GM12892 (cell line): Measurements from ENCODE around the gene ARHGAP35.
A peak's percentile ranks its signal among the peaks of the same experiment; 100 is the strongest.
"Not testable (repeated sequence)": the region's sequence is repeated elsewhere in the genome, so short reads cannot be mapped to it uniquely, and the experiment has no call there.

Experiments used
- DNase-seq: peaks from one replicate; pipeline ENCODE4 v3.0.0; 2011; ENCODE audit not compliant: insufficient read length
- FAIRE-seq: peaks from 2 replicates; lab custom pipeline; 2011; peaks lifted over from hg19 to GRCh38; lab: Jason Lieb, UNC
- POLR2A ChIP-seq: IDR thresholded peaks from 2 replicates; pipeline ENCODE4 v1.6.1; 2011; ENCODE audit warnings: low read depth, low read length, control low read depth
- POLR2AphosphoS5 ChIP-seq: IDR thresholded peaks from 2 replicates; pipeline ENCODE4 v1.6.1; 2011; ENCODE audit warnings: low read depth, low read length, control low read depth
- TAF1 ChIP-seq: IDR thresholded peaks from 2 replicates; pipeline ENCODE4 v1.6.1; 2011; ENCODE audit warnings: low read depth, mild to moderate bottlenecking, control low read depth, low read length, borderline replicate concordance

ARHGAP35 gene

DNA sequence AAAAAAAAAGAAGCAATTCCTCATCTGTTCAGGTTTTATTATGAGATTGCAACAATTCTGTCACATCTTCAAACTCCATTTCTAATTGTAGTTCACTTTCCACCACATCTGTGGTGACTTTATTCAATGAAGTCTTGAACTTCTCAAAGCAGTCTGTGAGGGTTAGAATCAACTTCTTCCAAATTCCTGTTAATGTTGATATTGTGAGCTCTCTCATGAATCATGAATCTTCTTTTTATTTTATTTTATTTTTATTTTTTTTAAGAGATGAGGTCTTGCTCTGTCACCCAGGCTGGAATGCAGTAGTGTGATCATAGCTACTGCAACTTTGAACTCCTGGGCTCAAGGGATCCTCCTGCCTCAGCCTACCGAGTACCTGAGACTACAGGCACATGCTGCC is 19.6 kb downstream of the ARHGAP35 start:
- DNase-seq (no peak), FAIRE-seq (no peak)

GRCh38 chr19:46881092-46881491 is 20.3 kb downstream of the ARHGAP35 start:
- FAIRE-seq, result no peak
- no peak for DNase-seq
- TF ChIP-seq TAF1 (no peak), POLR2AphosphoS5 (no peak), POLR2A (no peak)

More for the DNA sequence above, 19.6 kb downstream of the ARHGAP35 start:
- TF ChIP-seq TAF1 (no peak), POLR2A (no peak), POLR2AphosphoS5 (no peak)

DNA sequence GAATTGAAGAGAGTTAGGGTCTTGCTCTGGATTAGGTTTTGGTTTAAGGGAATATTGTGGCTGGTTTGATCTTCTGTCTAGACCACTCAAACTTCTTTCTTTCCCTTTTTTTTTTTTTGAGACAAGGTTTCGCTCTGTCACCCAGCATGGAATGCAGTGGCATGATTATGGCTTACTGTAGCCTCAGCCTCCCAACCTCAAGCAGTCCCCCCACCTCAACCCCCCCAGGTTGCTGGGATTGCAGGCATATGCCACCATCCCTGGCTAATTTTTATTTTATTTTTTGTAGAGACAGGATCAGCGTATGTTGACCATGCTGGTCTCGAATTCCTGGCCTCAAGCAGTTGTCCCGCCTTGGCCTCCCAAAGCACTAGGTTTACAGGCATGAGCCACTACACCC is 21.2 kb downstream of the ARHGAP35 start:
- no peak for TF ChIP-seq TAF1
- TF ChIP-seq POLR2AphosphoS5, result no peak
- no peak for TF ChIP-seq POLR2A
- FAIRE-seq (no peak), DNase-seq (no peak)

GRCh38 chr19:46882751-46883150 is 22.0 kb downstream of the ARHGAP35 start:
- FAIRE-seq, DNase-seq: not testable (repeated sequence)

GRCh38 chr19:46885411-46885810 is 24.6 kb downstream of the ARHGAP35 start:
- TF ChIP-seq POLR2AphosphoS5 (no peak), TAF1 (no peak), POLR2A (no peak)
- no peak for FAIRE-seq
- DNase-seq, result no peak

DNA sequence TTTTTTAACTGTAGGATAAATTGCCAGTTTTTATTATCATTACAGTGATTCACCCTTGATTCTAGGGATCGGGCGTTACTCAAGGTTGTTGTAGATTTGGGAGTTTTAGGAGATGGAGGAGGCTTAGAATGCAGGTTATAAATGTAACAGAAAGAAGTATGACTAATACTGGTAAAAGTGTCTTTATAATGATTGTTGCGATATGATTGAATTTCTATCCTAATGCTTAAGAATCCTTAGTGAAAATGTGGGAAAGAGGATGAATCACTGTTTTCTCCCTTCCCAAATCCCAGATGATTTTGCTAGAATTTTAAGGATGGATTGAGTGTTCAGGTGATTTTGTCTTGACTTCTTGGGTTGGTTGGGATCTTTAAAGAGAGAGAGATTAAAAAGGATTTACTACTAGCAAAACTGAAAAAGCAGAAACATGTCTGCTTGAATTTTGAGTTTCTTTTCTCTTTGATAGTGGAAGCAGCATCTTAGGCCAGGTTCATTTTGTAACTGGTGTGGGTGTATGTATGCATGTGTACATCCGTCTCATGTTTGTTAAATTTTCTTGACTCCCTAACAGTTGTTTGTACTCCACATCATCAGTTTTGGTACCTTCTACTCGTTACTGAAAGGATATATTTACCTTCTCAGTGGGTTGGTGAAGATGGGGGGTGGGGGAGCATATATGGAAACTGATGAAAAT is 25.9 kb downstream of the ARHGAP35 start:
- peak; percentile 72 for FAIRE-seq

GRCh38 chr19:46887240-46887782 is 26.5 kb downstream of the ARHGAP35 start:
- TF ChIP-seq TAF1 (no peak), POLR2AphosphoS5 (no peak), POLR2A (no peak)
- FAIRE-seq (no peak), DNase-seq (no peak)

More for the DNA sequence above, 25.9 kb downstream of the ARHGAP35 start:
- TF ChIP-seq POLR2A, result no peak
- no peak for DNase-seq

DNA sequence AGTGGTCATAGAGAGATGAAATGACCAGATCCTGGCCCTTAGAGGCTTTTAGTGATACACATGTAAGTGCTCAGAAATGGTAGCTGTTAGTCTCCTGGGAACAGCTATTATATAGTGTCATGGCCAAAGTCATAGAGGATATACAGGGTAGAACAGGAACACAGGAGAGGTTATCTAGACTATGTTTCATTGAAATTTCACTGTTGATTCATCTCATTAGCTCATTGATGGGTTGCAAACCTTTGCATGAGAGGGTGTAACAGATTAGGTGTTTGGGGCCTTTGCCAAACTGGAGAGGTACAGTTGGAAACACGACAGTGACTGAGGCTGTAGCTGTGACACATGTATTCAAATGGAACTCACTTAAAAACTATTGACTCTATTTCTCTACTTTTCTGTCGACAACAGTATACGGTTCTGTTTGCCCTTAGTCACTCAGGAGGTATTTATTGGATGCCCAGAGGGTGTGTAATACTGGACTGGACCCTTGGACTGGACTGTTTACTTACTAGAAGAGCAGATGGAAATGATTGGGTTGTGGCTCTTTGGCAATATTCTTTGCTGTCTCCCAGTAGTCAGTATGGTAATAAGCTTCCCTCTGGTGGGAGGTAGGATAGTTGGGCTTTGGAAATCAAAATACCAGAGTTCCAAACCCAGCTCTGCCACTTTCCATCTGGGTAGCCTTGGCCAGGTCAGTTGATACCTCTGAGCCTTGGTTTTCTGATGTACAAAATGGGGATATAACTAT is 29.8 kb downstream of the ARHGAP35 start:
- TF ChIP-seq POLR2AphosphoS5, result no peak
- FAIRE-seq (peak; percentile 9), DNase-seq (no peak)

GRCh38 chr19:46892252-46893179 is 31.7 kb downstream of the ARHGAP35 start:
- FAIRE-seq (peak; percentile 60), DNase-seq (no peak)
- TF ChIP-seq POLR2A (no peak), TAF1 (no peak), POLR2AphosphoS5 (no peak)

- DNase-seq (no peak), FAIRE-seq (no peak)
- TF ChIP-seq POLR2AphosphoS5 (no peak), POLR2A (no peak), TAF1 (no peak)
These were observed 35.4 kb downstream of the ARHGAP35 start for GRCh38 chr19:46896076-46896794.

- DNase-seq (no peak), FAIRE-seq (no peak)
- TF ChIP-seq POLR2A (no peak), TAF1 (no peak), POLR2AphosphoS5 (no peak)
These were observed 37.9 kb downstream of the ARHGAP35 start for GRCh38 chr19:46898731-46899130.
